SK-N-SH (cell line): ENCODE measurements around the gene CACNB3. TPM values are rescaled to one million over a fixed set of nuclear protein-coding genes. Genes with fewer than 3 reads are reported as not detected.

ENCODE experiments used
- CTCF ChIA-PET: fragments of 300-600, 350-600 bp; formaldehyde crosslinking; extraction: SDS; loops from one replicate; lab custom pipeline; 2021; lab: Yijun Ruan, JAX
- POLR2A ChIA-PET: fragments of 350-600 bp; sonication (Branson Sonifier 250); formaldehyde crosslinking; extraction: SDS; loops from one replicate; lab custom pipeline; 2020; ENCODE audit warnings: antibody characterized with exemption, inconsistent platforms; lab: Yijun Ruan, JAX
- DNase-seq: peaks from one replicate; pipeline ENCODE4 v3.0.0; 2012
- H2AFZ ChIP-seq: fragments of 200-600 bp; sonication (generic); 2 replicates; pipeline ENCODE4 v1.8.1; 2016; ENCODE audit warnings: antibody characterized with exemption, mild to moderate bottlenecking, low read depth
- H3F3A ChIP-seq: fragments of 200-600 bp; sonication (generic); replicated peaks from 2 replicates; pipeline ENCODE3; 2016; ENCODE audit warnings: antibody characterized with exemption, mild to moderate bottlenecking; ENCODE audit not compliant: insufficient read depth
- H3K27ac ChIP-seq, 2 experiments: fragments of 200-500 bp in 1 of 2; fragments of 200-600 bp in 1 of 2; sonication (Bioruptor generic) in 1 of 2; sonication (generic), shearing (Covaris generic) in 1 of 2; 2 replicates each; pipeline versions ENCODE4 v1.5.1 to v1.6.1; 2014 to 2016; ENCODE audit warnings: low read depth in 2 of 2, inconsistent platforms in 1 of 2, low read length in 1 of 2, mild to moderate bottlenecking in 1 of 2, mixed read lengths in 1 of 2
- H3K27me3 ChIP-seq: fragments of 200-600 bp; sonication (generic), shearing (Covaris generic); 2 replicates; pipeline ENCODE4 v1.6.1; 2016; ENCODE audit warnings: mixed run types; ENCODE audit not compliant: insufficient read depth
- H3K36me3 ChIP-seq, 2 experiments: fragments of 200-500 bp in 1 of 2; fragments of 200-600 bp in 1 of 2; sonication (Bioruptor generic) in 1 of 2; sonication (generic) in 1 of 2; replicated peaks in 1 of 2; 2 replicates each; pipeline versions ENCODE3 to v1.5.1; 2014 to 2016; ENCODE audit warnings: low read length in 1 of 2, mild to moderate bottlenecking in 1 of 2; ENCODE audit not compliant: insufficient read depth in 2 of 2, control insufficient read depth in 1 of 2
- H3K4me1 ChIP-seq, 2 experiments: fragments of 200-500 bp in 1 of 2; fragments of 200-600 bp in 1 of 2; sonication (Bioruptor generic) in 1 of 2; sonication (generic), shearing (Covaris generic) in 1 of 2; 2 replicates each; pipeline versions ENCODE4 v1.5.1 to v1.6.1; 2014 to 2016; ENCODE audit warnings: low read depth in 1 of 2, low read length in 1 of 2, mixed run types in 1 of 2; ENCODE audit not compliant: insufficient read depth in 2 of 2, control insufficient read depth in 1 of 2
- H3K4me2 ChIP-seq: fragments of 200-600 bp; sonication (generic), shearing (Covaris generic); 2 replicates; pipeline ENCODE4 v1.6.1; 2017; ENCODE audit warnings: mixed run types
- H3K4me3 ChIP-seq, 2 experiments: fragments of 200-500 bp in 1 of 2; fragments of 200-600 bp in 1 of 2; sonication (Bioruptor generic) in 1 of 2; sonication (generic), shearing (Covaris generic) in 1 of 2; 2 replicates each; pipeline versions ENCODE4 v1.5.1 to v1.8.1; 2014 to 2016; ENCODE audit warnings: low read depth in 2 of 2, inconsistent platforms in 1 of 2, low read length in 1 of 2, mild to moderate bottlenecking in 1 of 2, mixed read lengths in 1 of 2, moderate library complexity in 1 of 2
- H3K79me2 ChIP-seq: fragments of 200-600 bp; sonication (generic); 2 replicates; pipeline ENCODE4 v1.8.1; 2017; ENCODE audit warnings: mild to moderate bottlenecking; ENCODE audit not compliant: insufficient read depth
- H3K9ac ChIP-seq: fragments of 200-600 bp; sonication (generic); 2 replicates; pipeline ENCODE4 v1.6.1; 2017; ENCODE audit warnings: mixed run types
- H3K9me2 ChIP-seq: fragments of 200-600 bp; sonication (generic); 2 replicates; pipeline ENCODE4 v1.6.1; 2017; ENCODE audit warnings: mixed run types
- H3K9me3 ChIP-seq: fragments of 200-600 bp; sonication (generic); 2 replicates; pipeline ENCODE4 v1.6.1; 2017; ENCODE audit warnings: mixed run types, mild to moderate bottlenecking, moderate library complexity
- H4K20me1 ChIP-seq: fragments of 200-600 bp; sonication (generic); 2 replicates; pipeline ENCODE4 v1.6.1; 2017; ENCODE audit warnings: mild to moderate bottlenecking, mixed run types; ENCODE audit not compliant: insufficient read depth
- ELF1 ChIP-seq: IDR thresholded peaks from 2 replicates; pipeline ENCODE4 v1.4.0; 2012
- EZH2phosphoT487 ChIP-seq: fragments of 200-600 bp; sonication (generic); IDR thresholded peaks from 2 replicates; pipeline ENCODE4 v1.6.1; 2017; ENCODE audit warnings: low read depth, mixed run types, mild to moderate bottlenecking, antibody characterized with exemption, moderate library complexity, borderline replicate concordance
- FOSL2 ChIP-seq: IDR thresholded peaks from 2 replicates; pipeline ENCODE4 v1.4.0; 2012; ENCODE audit warnings: low read depth, mild to moderate bottlenecking, moderate library complexity, borderline replicate concordance
- MEF2A ChIP-seq: IDR thresholded peaks from 2 replicates; pipeline ENCODE4 v1.4.0; 2012; ENCODE audit warnings: low read depth, borderline replicate concordance
- POLR2AphosphoS5 ChIP-seq: IDR thresholded peaks from 2 replicates; pipeline ENCODE4 v1.6.1; 2012; ENCODE audit warnings: low read depth, low read length
- RAD21 ChIP-seq: IDR thresholded peaks from 2 replicates; pipeline ENCODE4 v1.6.1; 2012; ENCODE audit warnings: mild to moderate bottlenecking, low read length
- RCOR1 ChIP-seq: fragments of 150-350 bp; IDR thresholded peaks from 2 replicates; pipeline ENCODE4 v1.6.1; 2017; ENCODE audit warnings: antibody characterized with exemption, low read length
- TAF1 ChIP-seq: IDR thresholded peaks from 2 replicates; pipeline ENCODE4 v1.6.1; 2012; ENCODE audit warnings: low read depth, mild to moderate bottlenecking, low read length, moderate library complexity, borderline replicate concordance
- TCF12 ChIP-seq: IDR thresholded peaks from 2 replicates; pipeline ENCODE4 v1.4.0; 2012
- YY1 ChIP-seq: IDR thresholded peaks from 2 replicates; pipeline ENCODE4 v1.4.0; 2012; ENCODE audit warnings: low read depth, mild to moderate bottlenecking
- WGBS: methylation state at CpG from one replicate; pipeline ENCODE4 v1.1.6; 2017; ENCODE audit warnings: low lambda C conversion rate; 5-methylcytosine and 5-hydroxymethylcytosine counted together
- polyA plus RNA-seq, 3 experiments: library from polyadenylated mRNA; depleted of rRNA; stranded (reverse); fragments of >200 nt; gene quantifications; 2 replicates each; pipeline ENCODE4 v1.2.3, GENCODE V29; 2012
- TF ChIP-seq, protein P1 (sequence below): IDR thresholded peaks from 2 replicates; pipeline ENCODE4 v1.4.0; 2012; ENCODE audit warnings: low read depth, borderline replicate concordance
- TF ChIP-seq, protein P2 (sequence below): IDR thresholded peaks from 2 replicates; pipeline ENCODE4 v1.4.0; 2012; ENCODE audit warnings: low read depth
- TF ChIP-seq, protein P3 (sequence below): IDR thresholded peaks from 2 replicates; pipeline ENCODE4 v1.4.0; 2012; ENCODE audit warnings: low read depth, borderline replicate concordance
- TF ChIP-seq, protein P4 (sequence below): fragments of 200-600 bp; sonication (generic); IDR thresholded peaks from 2 replicates; pipeline ENCODE4 v1.6.1; 2017; ENCODE audit warnings: antibody characterized with exemption, mild to moderate bottlenecking, moderate library complexity

CACNB3 gene
- polyA plus RNA-seq, 1 of the 3 experiments (the other 2 are of a cell fraction) = 34.6 TPM

DNA sequence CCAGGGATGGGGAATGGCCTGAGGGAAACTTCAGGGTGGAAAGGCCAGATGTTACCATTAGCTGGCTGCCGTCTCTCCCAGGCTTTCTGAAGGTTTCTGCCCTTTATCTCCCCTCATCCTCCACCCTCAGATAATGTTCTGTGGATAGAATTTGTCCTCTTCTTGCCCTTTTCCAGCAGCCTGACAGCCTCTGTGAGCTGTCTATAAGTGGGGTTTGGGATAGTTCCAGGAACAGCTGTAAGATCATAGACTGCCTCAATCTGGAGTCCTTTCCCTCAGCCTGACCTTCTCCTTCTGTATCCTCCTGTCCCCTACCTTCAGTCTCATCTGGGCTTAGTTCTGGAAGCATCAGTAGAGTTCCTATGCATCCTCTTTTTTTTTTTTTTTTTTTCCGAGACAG, 50.2 kb downstream of the CACNB3 start:
- TF ChIP-seq, protein P1, sequence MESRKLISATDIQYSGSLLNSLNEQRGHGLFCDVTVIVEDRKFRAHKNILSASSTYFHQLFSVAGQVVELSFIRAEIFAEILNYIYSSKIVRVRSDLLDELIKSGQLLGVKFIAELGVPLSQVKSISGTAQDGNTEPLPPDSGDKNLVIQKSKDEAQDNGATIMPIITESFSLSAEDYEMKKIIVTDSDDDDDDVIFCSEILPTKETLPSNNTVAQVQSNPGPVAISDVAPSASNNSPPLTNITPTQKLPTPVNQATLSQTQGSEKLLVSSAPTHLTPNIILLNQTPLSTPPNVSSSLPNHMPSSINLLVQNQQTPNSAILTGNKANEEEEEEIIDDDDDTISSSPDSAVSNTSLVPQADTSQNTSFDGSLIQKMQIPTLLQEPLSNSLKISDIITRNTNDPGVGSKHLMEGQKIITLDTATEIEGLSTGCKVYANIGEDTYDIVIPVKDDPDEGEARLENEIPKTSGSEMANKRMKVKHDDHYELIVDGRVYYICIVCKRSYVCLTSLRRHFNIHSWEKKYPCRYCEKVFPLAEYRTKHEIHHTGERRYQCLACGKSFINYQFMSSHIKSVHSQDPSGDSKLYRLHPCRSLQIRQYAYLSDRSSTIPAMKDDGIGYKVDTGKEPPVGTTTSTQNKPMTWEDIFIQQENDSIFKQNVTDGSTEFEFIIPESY = no peak
- TF ChIP-seq RCOR1 (no peak), MEF2A (no peak), POLR2AphosphoS5 (no peak), TCF12 (no peak), RAD21 (no peak), ELF1 (no peak), YY1 (no peak)
- TF ChIP-seq, protein P2, sequence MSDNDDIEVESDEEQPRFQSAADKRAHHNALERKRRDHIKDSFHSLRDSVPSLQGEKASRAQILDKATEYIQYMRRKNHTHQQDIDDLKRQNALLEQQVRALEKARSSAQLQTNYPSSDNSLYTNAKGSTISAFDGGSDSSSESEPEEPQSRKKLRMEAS = no peak
- TF ChIP-seq, protein P3, sequence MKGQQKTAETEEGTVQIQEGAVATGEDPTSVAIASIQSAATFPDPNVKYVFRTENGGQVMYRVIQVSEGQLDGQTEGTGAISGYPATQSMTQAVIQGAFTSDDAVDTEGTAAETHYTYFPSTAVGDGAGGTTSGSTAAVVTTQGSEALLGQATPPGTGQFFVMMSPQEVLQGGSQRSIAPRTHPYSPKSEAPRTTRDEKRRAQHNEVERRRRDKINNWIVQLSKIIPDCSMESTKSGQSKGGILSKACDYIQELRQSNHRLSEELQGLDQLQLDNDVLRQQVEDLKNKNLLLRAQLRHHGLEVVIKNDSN = no peak
- ChIA-PET CTCF (interaction anchor here (1.3 to 34.8 kb wide), 3 partner anchors 15 to 35 kb away, joined by 6 to 667 read pairs (median 30); a partner anchor contains a TSS), POLR2A (no interaction called here)

DNA sequence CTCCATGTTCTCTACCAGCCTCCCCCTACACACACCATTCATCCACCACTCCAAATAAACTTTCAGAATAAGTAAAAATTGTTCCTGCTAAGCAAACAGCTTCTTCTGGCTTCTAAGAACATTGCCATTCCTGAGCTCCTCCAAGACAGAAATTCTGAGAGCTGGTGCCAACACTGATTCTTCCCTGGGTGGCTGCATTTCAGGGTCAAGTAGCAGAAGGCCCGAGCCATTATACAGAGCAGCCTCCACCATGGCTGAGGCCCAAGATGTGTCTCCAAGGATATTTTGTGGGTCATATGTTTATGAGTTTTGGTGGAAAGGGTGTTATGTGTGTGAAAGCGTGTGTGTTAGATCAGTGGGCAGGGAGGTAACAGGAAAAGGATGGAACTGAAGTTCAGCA, 50.9 kb downstream of the CACNB3 start:
- Histone ChIP-seq H3K4me2 (no peak overlapping the region), H3K9ac (no peak overlapping the region)

More for the DNA sequence above, 50.2 kb downstream of the CACNB3 start:
- no peaks in the 10 kb centered on the region for H4K20me1 ChIP-seq
- no peak overlapping the region for H3K4me2 ChIP-seq
- H3K36me3 ChIP-seq = no peaks in the 10 kb centered on the region
- no peaks in the 10 kb centered on the region for H3K9me2 ChIP-seq
- H3K27me3 ChIP-seq = peaks cover 16% of the 10 kb centered on the region
- H3F3A ChIP-seq = no peaks in the 10 kb centered on the region
- no peaks in the 10 kb centered on the region for H3K79me2 ChIP-seq
- H3K9me3 ChIP-seq = no peaks in the 10 kb centered on the region
- no peak overlapping the region for H2AFZ ChIP-seq
- no peak overlapping the region for H3K9ac ChIP-seq
- H3K4me1 ChIP-seq = peaks cover 0 to 9% of the 10 kb centered on the region in 2 experiments; a peak in 1 of 4 replicates
- WGBS = 79% methylated on average over 2 of the region's 2 CpGs
- no peak for DNase-seq
- H3K27ac ChIP-seq = no peak overlapping the region
- no peak overlapping the region for H3K4me3 ChIP-seq

More for the DNA sequence above, 50.9 kb downstream of the CACNB3 start:
- Histone ChIP-seq H3K9me3 (no peaks in the 10 kb centered on the region), H3K4me1 (peaks cover 0 to 9% of the 10 kb centered on the region in 2 experiments; a peak in 1 of 4 replicates), H3K27me3 (peaks cover 10% of the 10 kb centered on the region), H3K36me3 (no peaks in the 10 kb centered on the region), H3K4me3 (no peak overlapping the region), H3K79me2 (no peaks in the 10 kb centered on the region), H2AFZ (no peak overlapping the region), H3K9me2 (no peaks in the 10 kb centered on the region), H3K27ac (no peak overlapping the region), H4K20me1 (no peaks in the 10 kb centered on the region), H3F3A (no peaks in the 10 kb centered on the region)
- 55% methylated on average over 2 of the region's 2 CpGs for WGBS
- TF ChIP-seq FOSL2 = no peak
- TF ChIP-seq, protein P4, sequence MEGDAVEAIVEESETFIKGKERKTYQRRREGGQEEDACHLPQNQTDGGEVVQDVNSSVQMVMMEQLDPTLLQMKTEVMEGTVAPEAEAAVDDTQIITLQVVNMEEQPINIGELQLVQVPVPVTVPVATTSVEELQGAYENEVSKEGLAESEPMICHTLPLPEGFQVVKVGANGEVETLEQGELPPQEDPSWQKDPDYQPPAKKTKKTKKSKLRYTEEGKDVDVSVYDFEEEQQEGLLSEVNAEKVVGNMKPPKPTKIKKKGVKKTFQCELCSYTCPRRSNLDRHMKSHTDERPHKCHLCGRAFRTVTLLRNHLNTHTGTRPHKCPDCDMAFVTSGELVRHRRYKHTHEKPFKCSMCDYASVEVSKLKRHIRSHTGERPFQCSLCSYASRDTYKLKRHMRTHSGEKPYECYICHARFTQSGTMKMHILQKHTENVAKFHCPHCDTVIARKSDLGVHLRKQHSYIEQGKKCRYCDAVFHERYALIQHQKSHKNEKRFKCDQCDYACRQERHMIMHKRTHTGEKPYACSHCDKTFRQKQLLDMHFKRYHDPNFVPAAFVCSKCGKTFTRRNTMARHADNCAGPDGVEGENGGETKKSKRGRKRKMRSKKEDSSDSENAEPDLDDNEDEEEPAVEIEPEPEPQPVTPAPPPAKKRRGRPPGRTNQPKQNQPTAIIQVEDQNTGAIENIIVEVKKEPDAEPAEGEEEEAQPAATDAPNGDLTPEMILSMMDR = no peak
- no peak for TF ChIP-seq POLR2AphosphoS5
- TF ChIP-seq ELF1 = no peak
- TF ChIP-seq EZH2phosphoT487 = no peak
- no peak for TF ChIP-seq TAF1
- no peak for TF ChIP-seq RCOR1
- ChIA-PET CTCF (interaction anchor here (1.3 to 34.8 kb wide), 4 partner anchors 16 to 34 kb away, joined by 6 to 667 read pairs (median 18); a partner anchor contains a TSS), POLR2A (no interaction called here)
- no peak for DNase-seq
